Measurements from ENCODE around the gene COBL.

DNA sequence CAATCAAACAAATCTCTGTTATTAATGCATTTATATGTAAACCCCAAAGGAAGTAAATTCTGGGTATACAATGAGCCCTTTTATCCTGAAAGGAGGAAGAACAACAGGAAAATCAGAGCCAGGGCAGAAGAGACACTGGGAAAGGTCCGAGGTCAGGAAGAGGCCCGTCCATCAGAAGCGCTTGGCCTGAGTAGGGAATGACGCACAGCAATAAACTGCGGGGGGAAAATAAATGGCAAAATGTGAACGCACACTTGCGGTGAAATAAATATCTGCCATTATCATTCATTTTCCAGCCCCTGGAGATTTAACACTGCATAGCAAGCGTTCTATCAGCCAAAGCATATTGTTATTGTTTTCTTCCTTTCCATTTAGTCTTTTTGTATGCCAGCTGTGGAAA is 243.4 kb downstream of the COBL start:
- no peak for TF ChIP-seq CTCF (optimal IDR thresholded peaks at IDR 0.05 in 1 of 3, IDR thresholded peaks at IDR 0.05 in 1 of 3, conservative IDR thresholded peaks at IDR 0.05 in 1 of 3; ENCODE audit: extremely low read depth in 1 of 3, insufficient read depth in 2 of 3, low read length in 3 of 3)
- no peak for TF ChIP-seq EZH2 (IDR thresholded peaks at IDR 0.05; ENCODE audit: low read length)
